Mammary epithelial cell (primary cell): ENCODE results near the gene MERTK.

ENCODE experiments used
- CTCF ChIP-seq, 2 donors: IDR thresholded peaks in 1 of 2; conservative IDR thresholded peaks in 1 of 2; 2 replicates each; pipeline ENCODE4 v1.5.1; 2011 to 2012; ENCODE audit warnings: inconsistent platforms in 2 of 2, low read length in 2 of 2, mild to moderate bottlenecking in 2 of 2, control low read depth in 1 of 2, low read depth in 1 of 2; ENCODE audit not compliant: insufficient read depth in 1 of 2; ENCODE audit errors: extremely low read depth in 1 of 2
- EZH2 ChIP-seq: IDR thresholded peaks from 2 replicates; pipeline ENCODE4 v1.6.1; 2012; ENCODE audit warnings: low read length, inconsistent platforms, borderline replicate concordance

GRCh38 chr2:111909079-111909478 is 10.7 kb downstream of the MERTK start:
- TF ChIP-seq CTCF (conservative IDR thresholded peaks at IDR 0.05 in 1 of 2, IDR thresholded peaks at IDR 0.05 in 1 of 2; ENCODE audit: extremely low read depth in 1 of 2, insufficient read depth in 1 of 2, low read depth in 1 of 2, low read length in 2 of 2) (no peak), EZH2 (no peak)
